Hematopoietic multipotent progenitor cell treated with erythropoietin and hydrocortisone succinate and interleukin-3 and kit ligand, for 4 days (in vitro differentiated cells): ENCODE data around the gene RALGPS1.
A peak's percentile ranks its signal among the peaks of the same experiment; 100 is the strongest.

Experiments used
- DNase-seq: peaks from one replicate; pipeline ENCODE4 v3.0.0-alpha.2; 2015

The RALGPS1 gene

GRCh38 chr9:127053960-127054359, 139.4 kb downstream of the RALGPS1 start:
- no peak for DNase-seq

- DNase-seq: no peak
Measured at GRCh38 chr9:127055745-127056402, 141.3 kb downstream of the RALGPS1 start.

GRCh38 chr9:127056446-127056845, 141.9 kb downstream of the RALGPS1 start:
- no peak for DNase-seq

GRCh38 chr9:127058011-127058644, 143.5 kb downstream of the RALGPS1 start:
- no peak for DNase-seq

- no peak for DNase-seq
Measured at GRCh38 chr9:127058645-127059021, 144.1 kb downstream of the RALGPS1 start.

- DNase-seq: no peak
Measured at GRCh38 chr9:127059030-127059429, 144.4 kb downstream of the RALGPS1 start.

- no peak for DNase-seq
Measured at GRCh38 chr9:127059765-127060361, 145.3 kb downstream of the RALGPS1 start.

- DNase-seq: no peak
Measured at GRCh38 chr9:127061411-127061810, 146.8 kb downstream of the RALGPS1 start.

GRCh38 chr9:127064335-127064734, 149.8 kb downstream of the RALGPS1 start:
- no peak for DNase-seq

GRCh38 chr9:127065592-127065991, 151.0 kb downstream of the RALGPS1 start:
- no peak for DNase-seq

- no peak for DNase-seq
Measured at GRCh38 chr9:127066060-127066850, 151.7 kb downstream of the RALGPS1 start.

GRCh38 chr9:127066851-127067136, 152.2 kb downstream of the RALGPS1 start:
- peak; percentile 19 for DNase-seq

- DNase-seq: no peak
Measured at GRCh38 chr9:127067603-127068220, 153.1 kb downstream of the RALGPS1 start.

GRCh38 chr9:127074561-127075548, 160.3 kb downstream of the RALGPS1 start:
- DNase-seq: no peak

GRCh38 chr9:127075624-127076372, 161.2 kb downstream of the RALGPS1 start:
- no peak for DNase-seq

GRCh38 chr9:127076860-127077643, 162.5 kb downstream of the RALGPS1 start:
- no peak for DNase-seq

- no peak for DNase-seq
Measured at GRCh38 chr9:127077644-127077946, 163.0 kb downstream of the RALGPS1 start.

GRCh38 chr9:127078336-127078735, 163.8 kb downstream of the RALGPS1 start:
- DNase-seq: no peak

- no peak for DNase-seq
Measured at GRCh38 chr9:127078988-127079387, 164.4 kb downstream of the RALGPS1 start.

- no peak for DNase-seq
Measured at GRCh38 chr9:127079446-127080140, 165.0 kb downstream of the RALGPS1 start.
